Ishikawa (cell line): ENCODE measurements around the gene CPA5.

Experiments
- EP300 ChIP-seq: IDR thresholded peaks from 2 replicates; pipeline ENCODE4 v1.6.1; 2012; ENCODE audit warnings: borderline replicate concordance
- TF ChIP-seq, protein P1 (sequence below): IDR thresholded peaks from 2 replicates; pipeline ENCODE4 v1.6.1; 2012; ENCODE audit warnings: low read depth, mild to moderate bottlenecking

GRCh38 chr7:130384841-130385599, 40.4 kb downstream of the CPA5 start:
- TF ChIP-seq, protein P1, sequence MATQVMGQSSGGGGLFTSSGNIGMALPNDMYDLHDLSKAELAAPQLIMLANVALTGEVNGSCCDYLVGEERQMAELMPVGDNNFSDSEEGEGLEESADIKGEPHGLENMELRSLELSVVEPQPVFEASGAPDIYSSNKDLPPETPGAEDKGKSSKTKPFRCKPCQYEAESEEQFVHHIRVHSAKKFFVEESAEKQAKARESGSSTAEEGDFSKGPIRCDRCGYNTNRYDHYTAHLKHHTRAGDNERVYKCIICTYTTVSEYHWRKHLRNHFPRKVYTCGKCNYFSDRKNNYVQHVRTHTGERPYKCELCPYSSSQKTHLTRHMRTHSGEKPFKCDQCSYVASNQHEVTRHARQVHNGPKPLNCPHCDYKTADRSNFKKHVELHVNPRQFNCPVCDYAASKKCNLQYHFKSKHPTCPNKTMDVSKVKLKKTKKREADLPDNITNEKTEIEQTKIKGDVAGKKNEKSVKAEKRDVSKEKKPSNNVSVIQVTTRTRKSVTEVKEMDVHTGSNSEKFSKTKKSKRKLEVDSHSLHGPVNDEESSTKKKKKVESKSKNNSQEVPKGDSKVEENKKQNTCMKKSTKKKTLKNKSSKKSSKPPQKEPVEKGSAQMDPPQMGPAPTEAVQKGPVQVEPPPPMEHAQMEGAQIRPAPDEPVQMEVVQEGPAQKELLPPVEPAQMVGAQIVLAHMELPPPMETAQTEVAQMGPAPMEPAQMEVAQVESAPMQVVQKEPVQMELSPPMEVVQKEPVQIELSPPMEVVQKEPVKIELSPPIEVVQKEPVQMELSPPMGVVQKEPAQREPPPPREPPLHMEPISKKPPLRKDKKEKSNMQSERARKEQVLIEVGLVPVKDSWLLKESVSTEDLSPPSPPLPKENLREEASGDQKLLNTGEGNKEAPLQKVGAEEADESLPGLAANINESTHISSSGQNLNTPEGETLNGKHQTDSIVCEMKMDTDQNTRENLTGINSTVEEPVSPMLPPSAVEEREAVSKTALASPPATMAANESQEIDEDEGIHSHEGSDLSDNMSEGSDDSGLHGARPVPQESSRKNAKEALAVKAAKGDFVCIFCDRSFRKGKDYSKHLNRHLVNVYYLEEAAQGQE: no peak
- TF ChIP-seq EP300: no peak
